Parathyroid adenoma (tissue), 2 donors: ENCODE data around the gene ATP6V0E1.

Source experiments
- H2AFZ ChIP-seq: fragments of 300-600 bp; sonication (generic); one replicate; pipeline ENCODE4 v1.7.0; 2017; ENCODE audit warnings: antibody characterized with exemption, mild to moderate bottlenecking
- H3K27ac ChIP-seq: fragments of 300-600 bp; sonication (generic); one replicate; pipeline ENCODE4 v1.7.0; 2017
- H3K27me3 ChIP-seq: fragments of 300-600 bp; sonication (generic); one replicate; pipeline ENCODE4 v1.7.0; 2017; ENCODE audit warnings: low read length; ENCODE audit not compliant: control insufficient read depth, insufficient read depth
- H3K36me3 ChIP-seq: fragments of 300-600 bp; sonication (generic); one replicate; pipeline ENCODE4 v1.7.0; 2017; ENCODE audit warnings: low read length; ENCODE audit not compliant: control insufficient read depth, insufficient read depth
- H3K4me1 ChIP-seq: fragments of 300-600 bp; sonication (generic); one replicate; pipeline ENCODE4 v1.7.0; 2017; ENCODE audit warnings: control low read depth
- H3K4me2 ChIP-seq: fragments of 300-600 bp; sonication (generic); one replicate; pipeline ENCODE4 v1.7.0; 2017; ENCODE audit warnings: low read length
- H3K4me3 ChIP-seq: fragments of 300-600 bp; sonication (generic); one replicate; pipeline ENCODE4 v1.7.0; 2017; ENCODE audit warnings: low read depth, low read length
- H3K79me2 ChIP-seq: fragments of 300-600 bp; sonication (generic); one replicate; pipeline ENCODE4 v1.7.0; 2017; ENCODE audit warnings: control low read depth
- H3K9ac ChIP-seq: fragments of 300-600 bp; sonication (generic); one replicate; pipeline ENCODE4 v1.7.0; 2017; ENCODE audit warnings: mild to moderate bottlenecking
- H3K9me3 ChIP-seq: fragments of 300-600 bp; sonication (generic); one replicate; pipeline ENCODE4 v1.7.0; 2017; ENCODE audit warnings: low read length; ENCODE audit not compliant: control insufficient read depth
- TF ChIP-seq, protein P1 (sequence below): fragments of 300-600 bp; sonication (generic); IDR thresholded peaks from one replicate; pipeline ENCODE4 v1.7.0; 2017; ENCODE audit warnings: antibody characterized with exemption, mild to moderate bottlenecking
- donor health status: primary hyperparathyroidism.

ATP6V0E1 gene

DNA sequence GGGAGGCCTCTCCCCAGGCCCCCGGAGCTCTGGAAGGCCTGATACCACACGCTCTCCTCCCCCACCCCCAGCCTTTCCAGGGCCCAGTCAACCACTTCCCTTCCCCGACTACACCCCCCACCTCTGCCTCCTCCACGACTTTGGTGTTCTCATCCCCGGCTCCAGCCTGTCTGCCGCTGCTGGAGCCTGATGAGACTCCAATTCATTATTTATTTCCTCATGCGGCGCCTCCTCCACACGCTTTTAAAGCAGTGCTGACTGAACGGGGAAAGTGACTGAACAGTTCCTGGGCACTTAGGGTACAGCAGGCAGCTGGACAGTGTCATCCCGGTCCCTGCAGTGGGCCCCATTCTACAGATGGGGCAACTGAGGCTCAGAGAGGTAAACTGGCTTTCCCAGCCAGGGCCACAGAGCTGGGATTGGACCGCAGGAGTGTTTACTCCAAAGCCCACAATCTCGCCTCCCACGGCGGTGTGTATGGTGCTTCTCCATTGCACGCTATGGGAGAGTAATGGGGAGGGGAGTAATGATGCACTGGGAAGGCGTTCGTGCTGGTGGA, 40.2 kb upstream of the ATP6V0E1 start:
- Histone ChIP-seq H3K27me3 (no peaks in the 10 kb centered on the region), H3K27ac (no peak overlapping the region), H3K4me1 (no peaks in the 10 kb centered on the region), H2AFZ (no peak overlapping the region), H3K4me3 (no peak overlapping the region), H3K9ac (no peak overlapping the region), H3K9me3 (no peaks in the 10 kb centered on the region), H3K36me3 (no peaks in the 10 kb centered on the region), H3K4me2 (no peak overlapping the region), H3K79me2 (no peaks in the 10 kb centered on the region)
- TF ChIP-seq, protein P1, sequence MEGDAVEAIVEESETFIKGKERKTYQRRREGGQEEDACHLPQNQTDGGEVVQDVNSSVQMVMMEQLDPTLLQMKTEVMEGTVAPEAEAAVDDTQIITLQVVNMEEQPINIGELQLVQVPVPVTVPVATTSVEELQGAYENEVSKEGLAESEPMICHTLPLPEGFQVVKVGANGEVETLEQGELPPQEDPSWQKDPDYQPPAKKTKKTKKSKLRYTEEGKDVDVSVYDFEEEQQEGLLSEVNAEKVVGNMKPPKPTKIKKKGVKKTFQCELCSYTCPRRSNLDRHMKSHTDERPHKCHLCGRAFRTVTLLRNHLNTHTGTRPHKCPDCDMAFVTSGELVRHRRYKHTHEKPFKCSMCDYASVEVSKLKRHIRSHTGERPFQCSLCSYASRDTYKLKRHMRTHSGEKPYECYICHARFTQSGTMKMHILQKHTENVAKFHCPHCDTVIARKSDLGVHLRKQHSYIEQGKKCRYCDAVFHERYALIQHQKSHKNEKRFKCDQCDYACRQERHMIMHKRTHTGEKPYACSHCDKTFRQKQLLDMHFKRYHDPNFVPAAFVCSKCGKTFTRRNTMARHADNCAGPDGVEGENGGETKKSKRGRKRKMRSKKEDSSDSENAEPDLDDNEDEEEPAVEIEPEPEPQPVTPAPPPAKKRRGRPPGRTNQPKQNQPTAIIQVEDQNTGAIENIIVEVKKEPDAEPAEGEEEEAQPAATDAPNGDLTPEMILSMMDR = no peak

DNA sequence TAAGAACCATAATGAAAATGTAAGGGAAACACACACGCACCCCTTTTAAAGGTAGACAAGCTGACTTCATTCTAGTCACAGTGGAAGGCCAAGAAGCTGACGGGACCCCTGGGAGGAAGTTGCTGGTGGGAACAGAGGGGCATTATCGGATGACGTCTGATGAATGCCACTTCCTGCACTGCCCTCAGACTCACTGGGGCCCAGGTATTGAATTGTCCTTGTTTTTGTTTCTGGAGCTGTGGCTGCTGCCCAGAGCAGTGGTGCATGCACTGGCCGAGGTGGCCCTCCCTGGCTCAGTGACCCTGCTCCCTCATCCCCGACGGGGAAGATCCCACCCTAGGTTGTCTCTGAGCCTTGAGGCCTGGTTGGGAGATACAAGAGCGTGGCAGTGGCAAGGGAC, 39.7 kb upstream of the ATP6V0E1 start:
- no peaks in the 10 kb centered on the region for H3K36me3 ChIP-seq
- H3K4me2 ChIP-seq = no peak overlapping the region
- TF ChIP-seq, protein P1 = no peak
- no peak overlapping the region for H3K27ac ChIP-seq
- H3K9me3 ChIP-seq = no peaks in the 10 kb centered on the region
- no peak overlapping the region for H3K4me3 ChIP-seq
- no peak overlapping the region for H2AFZ ChIP-seq
- H3K9ac ChIP-seq = no peak overlapping the region
- no peaks in the 10 kb centered on the region for H3K27me3 ChIP-seq
- no peaks in the 10 kb centered on the region for H3K4me1 ChIP-seq
- no peaks in the 10 kb centered on the region for H3K79me2 ChIP-seq

DNA sequence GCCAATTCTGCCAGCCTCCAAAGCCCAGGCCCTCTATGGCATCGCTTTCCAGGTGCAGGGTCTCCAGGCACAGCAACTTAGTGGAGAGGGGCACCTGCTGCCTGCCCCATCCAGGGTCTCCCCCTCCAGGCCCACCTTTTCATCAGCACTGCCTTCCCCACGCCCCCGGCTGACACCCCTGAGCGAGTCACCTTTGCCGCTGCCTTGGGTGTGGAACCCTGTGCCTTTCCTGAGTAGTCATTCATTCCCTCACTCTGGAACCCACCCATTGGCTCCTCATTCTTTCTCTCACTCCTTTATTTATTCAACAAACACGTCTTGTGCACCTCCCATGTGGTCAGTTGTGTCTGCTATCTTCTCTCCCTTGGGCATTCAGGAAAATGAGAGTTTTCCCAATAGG, 38.8 kb upstream of the ATP6V0E1 start:
- Histone ChIP-seq H3K36me3 (no peaks in the 10 kb centered on the region), H3K9me3 (no peaks in the 10 kb centered on the region)
- TF ChIP-seq, protein P1 = no peak

DNA sequence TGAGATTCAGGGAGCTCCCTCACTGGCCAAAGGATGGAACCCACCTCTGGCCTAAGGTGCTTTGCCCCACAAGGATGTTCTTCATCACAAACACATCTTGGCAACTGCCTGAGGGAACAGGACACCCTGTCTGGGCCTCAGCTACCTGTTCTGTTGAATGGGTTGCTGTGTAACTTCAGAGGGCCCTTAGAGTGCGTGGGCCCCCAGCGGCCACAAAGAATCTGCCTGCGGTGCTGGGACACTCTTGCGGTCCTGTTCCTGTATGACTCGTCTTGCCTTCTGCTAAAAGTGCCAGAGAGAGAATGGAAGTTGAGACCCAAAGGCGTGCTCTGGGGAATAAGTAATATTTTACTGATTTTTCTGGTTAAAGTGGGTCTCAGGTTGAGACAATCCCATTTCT, 38.4 kb upstream of the ATP6V0E1 start:
- no peaks in the 10 kb centered on the region for H3K36me3 ChIP-seq
- H3K27ac ChIP-seq = no peak overlapping the region
- H3K4me3 ChIP-seq = no peak overlapping the region
- no peaks in the 10 kb centered on the region for H3K4me1 ChIP-seq
- TF ChIP-seq, protein P1 = no peak
- no peaks in the 10 kb centered on the region for H3K9me3 ChIP-seq
- no peaks in the 10 kb centered on the region for H3K27me3 ChIP-seq
- H3K9ac ChIP-seq = no peak overlapping the region
- no peak overlapping the region for H2AFZ ChIP-seq
- H3K79me2 ChIP-seq = no peaks in the 10 kb centered on the region
- no peak overlapping the region for H3K4me2 ChIP-seq

More for the DNA sequence above, 38.8 kb upstream of the ATP6V0E1 start:
- Histone ChIP-seq H2AFZ (no peak overlapping the region), H3K27ac (no peak overlapping the region), H3K4me2 (no peak overlapping the region), H3K4me1 (no peaks in the 10 kb centered on the region), H3K9ac (no peak overlapping the region), H3K79me2 (no peaks in the 10 kb centered on the region), H3K4me3 (no peak overlapping the region), H3K27me3 (no peaks in the 10 kb centered on the region)

DNA sequence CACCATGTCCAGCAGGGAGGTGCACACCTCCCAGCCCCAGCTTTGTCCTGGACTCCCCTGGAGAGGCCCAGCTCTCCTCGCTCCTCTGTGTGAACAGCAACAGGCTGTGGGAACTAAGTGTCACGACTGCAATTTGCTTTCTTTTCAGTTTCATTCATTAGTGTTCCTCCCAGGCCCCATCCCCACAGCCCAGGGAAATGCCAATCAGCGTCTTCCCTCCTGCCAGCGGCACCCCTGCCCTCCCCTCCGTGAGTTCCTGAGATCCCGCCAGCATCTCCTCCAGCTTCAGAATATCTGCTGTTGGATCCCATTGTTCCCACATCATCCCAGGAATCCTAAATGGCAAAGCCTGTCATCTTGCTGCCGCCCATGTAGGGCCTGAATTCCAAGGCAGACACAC, 37.4 kb upstream of the ATP6V0E1 start:
- H3K79me2 ChIP-seq = no peaks in the 10 kb centered on the region
- no peaks in the 10 kb centered on the region for H3K36me3 ChIP-seq
- TF ChIP-seq, protein P1 = no peak
- H3K9me3 ChIP-seq = no peaks in the 10 kb centered on the region
- H3K27me3 ChIP-seq = no peaks in the 10 kb centered on the region
- H3K9ac ChIP-seq = no peak overlapping the region
- no peak overlapping the region for H3K4me3 ChIP-seq
- H3K27ac ChIP-seq = no peak overlapping the region
- H2AFZ ChIP-seq = no peak overlapping the region
- H3K4me1 ChIP-seq = no peaks in the 10 kb centered on the region
- no peak overlapping the region for H3K4me2 ChIP-seq
